ENCODE data around the gene CHRNB1. TPM values are rescaled to one million over a fixed set of nuclear protein-coding genes. Genes with fewer than 3 reads are reported as not detected.

CHRNB1 gene
- polyA plus RNA-seq, 1 donor (not counting 4 experiments of a cell fraction or from before 2014, with no cell fraction given) = 22.0 TPM

- H3K4me1 ChIP-seq (ENCODE audit: control insufficient read depth, extremely low read depth, insufficient read depth, low read length) = peaks cover 15% of the 10 kb centered on the region
- H3K4me3 ChIP-seq (ENCODE audit: control insufficient read depth in 2 of 3, extremely low read depth in 1 of 3, insufficient read depth in 2 of 3, low read depth in 1 of 3, low read length in 3 of 3) = peak overlapping the region; percentile 53 to 72 (median 55)
- no peaks in the 10 kb centered on the region for H4K20me1 ChIP-seq (ENCODE audit: control insufficient read depth, extremely low read depth, insufficient read depth, low read length)
- peak overlapping the region; percentile 86 for H2AFZ ChIP-seq (ENCODE audit: control insufficient read depth, low read length)
- DNase-seq (ENCODE audit: low read depth, low spot score) = no peak
- H3K4me2 ChIP-seq (ENCODE audit: control insufficient read depth, extremely low read depth, insufficient read depth, low read depth, low read length) = peak overlapping the region; percentile 85
- H3K36me3 ChIP-seq (ENCODE audit: control insufficient read depth in 2 of 2, extremely low read depth in 1 of 2, insufficient read depth in 2 of 2, low read length in 2 of 2) = peaks cover 0 to 2% of the 10 kb centered on the region in 2 experiments
- FAIRE-seq = no peak
- dilution Hi-C loops (cut with MboI; ENCODE audit: extremely low pct_ligation_motif_present, low sequenced_read_pairs) = no loop called here
- H3K9ac ChIP-seq (ENCODE audit: control insufficient read depth, extremely low read depth, insufficient read depth, low read length) = peak overlapping the region; percentile 78
- no peaks in the 10 kb centered on the region for H3K9me3 ChIP-seq (ENCODE audit: control insufficient read depth, low read depth, low read length)
- peak overlapping the region; percentile 70 for H3K27ac ChIP-seq (ENCODE audit: control insufficient read depth, insufficient read depth, low read length)
- TF ChIP-seq EZH2 (IDR thresholded peaks at IDR 0.05; ENCODE audit: low read length) = no peak
- TF ChIP-seq CTCF (optimal IDR thresholded peaks at IDR 0.05 in 1 of 3, IDR thresholded peaks at IDR 0.05 in 1 of 3, conservative IDR thresholded peaks at IDR 0.05 in 1 of 3; ENCODE audit: extremely low read depth in 1 of 3, insufficient read depth in 2 of 3, low read length in 3 of 3) = no peak
- H3K9me1 ChIP-seq (ENCODE audit: control insufficient read depth, extremely low read depth, insufficient read depth, low read length) = no peaks in the 10 kb centered on the region
- peaks cover 5% of the 10 kb centered on the region for H3K79me2 ChIP-seq (ENCODE audit: control insufficient read depth, insufficient read depth, low read length)
- H3K27me3 ChIP-seq (ENCODE audit: control insufficient read depth, extremely low read depth, insufficient read depth, low read length) = no peaks in the 10 kb centered on the region
These were observed 40.0 kb upstream of the CHRNB1 start for GRCh38 chr17:7404737-7405349.

GRCh38 chr17:7405350-7406234 lies 39.3 kb upstream of the CHRNB1 start:
- FAIRE-seq (no peak), DNase-seq (ENCODE audit: low read depth, low spot score) (no peak)
- H3K4me1 ChIP-seq (ENCODE audit: control insufficient read depth, extremely low read depth, insufficient read depth, low read length) = peaks cover 15% of the 10 kb centered on the region
- peak overlapping the region; percentile 78 for H3K9ac ChIP-seq (ENCODE audit: control insufficient read depth, extremely low read depth, insufficient read depth, low read length)
- H3K36me3 ChIP-seq (ENCODE audit: control insufficient read depth in 2 of 2, extremely low read depth in 1 of 2, insufficient read depth in 2 of 2, low read length in 2 of 2) = peaks cover 0 to 4% of the 10 kb centered on the region in 2 experiments
- H3K79me2 ChIP-seq (ENCODE audit: control insufficient read depth, insufficient read depth, low read length) = peaks cover 5% of the 10 kb centered on the region
- TF ChIP-seq CTCF (optimal IDR thresholded peaks at IDR 0.05 in 1 of 3, IDR thresholded peaks at IDR 0.05 in 1 of 3, conservative IDR thresholded peaks at IDR 0.05 in 1 of 3; ENCODE audit: extremely low read depth in 1 of 3, insufficient read depth in 2 of 3, low read length in 3 of 3) = no peak
- no peak for TF ChIP-seq EZH2 (IDR thresholded peaks at IDR 0.05; ENCODE audit: low read length)
- dilution Hi-C loops (cut with MboI; ENCODE audit: extremely low pct_ligation_motif_present, low sequenced_read_pairs) = no loop called here
- peak overlapping the region; percentile 85 for H3K4me2 ChIP-seq (ENCODE audit: control insufficient read depth, extremely low read depth, insufficient read depth, low read depth, low read length)
- no peaks in the 10 kb centered on the region for H3K9me1 ChIP-seq (ENCODE audit: control insufficient read depth, extremely low read depth, insufficient read depth, low read length)
- peak overlapping the region; percentile 24 for H2AFZ ChIP-seq (ENCODE audit: control insufficient read depth, low read length)
- H3K27me3 ChIP-seq (ENCODE audit: control insufficient read depth, extremely low read depth, insufficient read depth, low read length) = no peaks in the 10 kb centered on the region
- H4K20me1 ChIP-seq (ENCODE audit: control insufficient read depth, extremely low read depth, insufficient read depth, low read length) = no peaks in the 10 kb centered on the region
- no peak overlapping the region for H3K27ac ChIP-seq (ENCODE audit: control insufficient read depth, insufficient read depth, low read length)
- peak overlapping the region; percentile 53 to 72 (median 55) for H3K4me3 ChIP-seq (ENCODE audit: control insufficient read depth in 2 of 3, extremely low read depth in 1 of 3, insufficient read depth in 2 of 3, low read depth in 1 of 3, low read length in 3 of 3)
- H3K9me3 ChIP-seq (ENCODE audit: control insufficient read depth, low read depth, low read length) = no peaks in the 10 kb centered on the region
